Vagina (tissue), 2 donors: Measurements from ENCODE around the gene ATP2B2. TPM values are rescaled to one million over a fixed set of nuclear protein-coding genes. Genes with fewer than 3 reads are reported as not detected.

Experiments used
- DNase-seq, 2 donors: peaks; one replicate each; pipeline ENCODE4 v3.0.0-alpha.2; 2017; ENCODE audit errors: extremely low spot score in 2 of 2
- H3K27ac ChIP-seq: fragments of 200-600 bp; sonication (generic); one replicate; pipeline ENCODE4 v1.5.1; 2019
- H3K27me3 ChIP-seq: fragments of 200-600 bp; sonication (generic); one replicate; pipeline ENCODE4 v1.5.1; 2019
- H3K36me3 ChIP-seq, 2 donors: fragments of 200-600 bp; sonication (generic); one replicate each; pipeline ENCODE4 v1.5.1; 2017 to 2019
- H3K4me1 ChIP-seq: fragments of 200-600 bp; sonication (generic); one replicate; pipeline ENCODE4 v1.5.1; 2019
- H3K4me3 ChIP-seq, 2 donors: fragments of 200-600 bp; sonication (generic); 1 replicate in 1 of 2; 2 replicates in 1 of 2; pipeline ENCODE4 v1.5.1; 2016 to 2019
- H3K9me3 ChIP-seq: fragments of 200-600 bp; sonication (generic); one replicate; pipeline ENCODE4 v1.5.1; 2019
- POLR2A ChIP-seq, 2 donors: fragments of 450-650 bp; IDR thresholded peaks; one replicate each; pipeline ENCODE4 v1.6.1; 2017; ENCODE audit warnings: antibody characterized with exemption in 2 of 2, mild to moderate bottlenecking in 2 of 2, moderate library complexity in 2 of 2
- POLR2AphosphoS5 ChIP-seq, 2 donors: sonication (generic); formaldehyde crosslinking; IDR thresholded peaks; one replicate each; pipeline ENCODE4 v1.9.0; 2017; ENCODE audit warnings: antibody characterized with exemption in 2 of 2, mild to moderate bottlenecking in 2 of 2, low read depth in 1 of 2; ENCODE audit not compliant: insufficient read depth in 1 of 2
- intact Hi-C: fragments of 100-400 bp; cut with DNase I; formaldehyde crosslinking; loops from one replicate; pipeline ENCODE4 v1.15.1; 2023
- total RNA-seq: library from RNA; depleted of rRNA; stranded (reverse); fragments of >200 nt; gene quantifications from one replicate; pipeline ENCODE4 v1.2.3, GENCODE V29; 2016
- TF ChIP-seq, protein P1 (sequence below), 3 experiments: fragments of 450-650 bp in 2 of 3; fragments of 200-600 bp in 1 of 3; sonication (generic) in 1 of 3; IDR thresholded peaks; one replicate each; pipeline ENCODE4 v1.5.1; 2017 to 2019; ENCODE audit warnings: antibody characterized with exemption in 3 of 3, mild to moderate bottlenecking in 2 of 3, moderate library complexity in 2 of 3

The ATP2B2 gene
- total RNA-seq, 1 donor from 2014 or later, result 0.25 TPM

DNA sequence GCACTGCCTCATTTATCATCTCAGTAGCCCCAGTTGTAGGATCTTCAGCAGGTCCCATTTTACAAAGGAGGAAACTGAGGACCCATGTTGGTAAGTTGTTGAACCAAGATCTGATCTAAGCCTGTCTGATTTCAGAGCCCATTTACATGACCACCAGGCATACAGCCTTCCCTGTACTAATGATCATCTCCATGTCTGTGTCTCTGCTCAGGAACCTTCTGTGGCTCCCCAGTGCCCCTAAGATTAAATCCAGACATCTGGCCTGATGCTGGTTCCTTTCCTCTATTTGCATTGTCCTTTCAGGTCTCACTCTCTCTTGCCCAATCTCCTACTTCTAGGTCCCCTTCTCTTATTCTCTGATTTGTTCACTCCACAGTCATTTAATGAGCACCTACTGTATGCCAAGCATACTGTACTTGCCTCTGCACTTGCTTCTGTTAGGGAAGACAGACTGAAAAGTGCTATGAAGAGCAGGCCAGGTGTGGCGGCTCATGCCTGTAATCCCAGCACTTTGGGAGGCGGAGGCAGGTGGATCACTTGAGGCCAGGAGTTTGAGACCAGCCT, 32.4 kb downstream of the ATP2B2 start:
- no peak overlapping the region for H3K4me3 ChIP-seq
- H3K36me3 ChIP-seq, result no peaks in the 10 kb centered on the region
- intact Hi-C loops, result no loop called here
- H3K27me3 ChIP-seq, result no peaks in the 10 kb centered on the region
- H3K4me1 ChIP-seq, result no peaks in the 10 kb centered on the region
- TF ChIP-seq POLR2A (IDR thresholded peaks at IDR 0.05), result no peak
- TF ChIP-seq, protein P1, sequence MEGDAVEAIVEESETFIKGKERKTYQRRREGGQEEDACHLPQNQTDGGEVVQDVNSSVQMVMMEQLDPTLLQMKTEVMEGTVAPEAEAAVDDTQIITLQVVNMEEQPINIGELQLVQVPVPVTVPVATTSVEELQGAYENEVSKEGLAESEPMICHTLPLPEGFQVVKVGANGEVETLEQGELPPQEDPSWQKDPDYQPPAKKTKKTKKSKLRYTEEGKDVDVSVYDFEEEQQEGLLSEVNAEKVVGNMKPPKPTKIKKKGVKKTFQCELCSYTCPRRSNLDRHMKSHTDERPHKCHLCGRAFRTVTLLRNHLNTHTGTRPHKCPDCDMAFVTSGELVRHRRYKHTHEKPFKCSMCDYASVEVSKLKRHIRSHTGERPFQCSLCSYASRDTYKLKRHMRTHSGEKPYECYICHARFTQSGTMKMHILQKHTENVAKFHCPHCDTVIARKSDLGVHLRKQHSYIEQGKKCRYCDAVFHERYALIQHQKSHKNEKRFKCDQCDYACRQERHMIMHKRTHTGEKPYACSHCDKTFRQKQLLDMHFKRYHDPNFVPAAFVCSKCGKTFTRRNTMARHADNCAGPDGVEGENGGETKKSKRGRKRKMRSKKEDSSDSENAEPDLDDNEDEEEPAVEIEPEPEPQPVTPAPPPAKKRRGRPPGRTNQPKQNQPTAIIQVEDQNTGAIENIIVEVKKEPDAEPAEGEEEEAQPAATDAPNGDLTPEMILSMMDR (IDR thresholded peaks at IDR 0.05), result no peak
- TF ChIP-seq POLR2AphosphoS5 (IDR thresholded peaks at IDR 0.05; ENCODE audit: insufficient read depth in 1 of 2, low read depth in 1 of 2), result no peak
- no peak overlapping the region for H3K27ac ChIP-seq
- no peak for DNase-seq
- no peaks in the 10 kb centered on the region for H3K9me3 ChIP-seq

DNA sequence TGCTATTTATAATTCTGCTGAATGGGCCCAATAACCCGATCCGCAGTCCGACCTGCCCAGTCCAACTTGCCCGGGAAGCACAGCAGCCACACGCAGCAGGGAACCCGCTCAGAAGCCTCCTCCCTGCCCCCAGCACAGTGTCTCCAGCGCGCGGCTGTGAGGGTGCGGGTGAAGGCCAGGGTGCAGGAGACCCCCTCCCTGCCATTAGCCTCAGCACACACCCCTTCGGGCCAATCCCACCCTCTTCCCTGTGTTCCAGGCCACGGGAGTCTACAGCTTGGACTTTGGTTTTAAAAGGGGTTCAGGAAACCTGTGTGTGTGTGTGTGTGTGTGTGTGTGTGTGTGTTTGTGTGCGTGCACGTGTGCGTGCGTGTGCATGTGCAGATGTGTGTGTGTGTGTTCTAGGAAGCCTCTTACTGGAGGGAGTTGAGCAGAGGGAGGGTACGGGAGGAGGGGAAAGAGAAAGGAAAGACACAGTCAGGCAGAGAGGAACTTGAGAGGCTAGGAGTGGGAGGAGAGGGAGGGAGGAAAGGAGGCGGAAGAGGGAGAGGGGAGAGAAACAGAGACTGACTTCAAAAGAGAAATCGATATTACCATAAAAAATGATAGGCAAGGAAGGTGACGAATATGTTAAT, 34.2 kb downstream of the ATP2B2 start:
- DNase-seq, result no peak
- Histone ChIP-seq H3K4me3 (no peak overlapping the region), H3K36me3 (no peaks in the 10 kb centered on the region), H3K27me3 (no peaks in the 10 kb centered on the region), H3K4me1 (no peaks in the 10 kb centered on the region), H3K9me3 (no peaks in the 10 kb centered on the region), H3K27ac (no peak overlapping the region)
- TF ChIP-seq, protein P1 (IDR thresholded peaks at IDR 0.05), result no peak
- no peak for TF ChIP-seq POLR2A (IDR thresholded peaks at IDR 0.05)
- TF ChIP-seq POLR2AphosphoS5 (IDR thresholded peaks at IDR 0.05; ENCODE audit: insufficient read depth in 1 of 2, low read depth in 1 of 2), result no peak
- intact Hi-C loops, result no loop called here

DNA sequence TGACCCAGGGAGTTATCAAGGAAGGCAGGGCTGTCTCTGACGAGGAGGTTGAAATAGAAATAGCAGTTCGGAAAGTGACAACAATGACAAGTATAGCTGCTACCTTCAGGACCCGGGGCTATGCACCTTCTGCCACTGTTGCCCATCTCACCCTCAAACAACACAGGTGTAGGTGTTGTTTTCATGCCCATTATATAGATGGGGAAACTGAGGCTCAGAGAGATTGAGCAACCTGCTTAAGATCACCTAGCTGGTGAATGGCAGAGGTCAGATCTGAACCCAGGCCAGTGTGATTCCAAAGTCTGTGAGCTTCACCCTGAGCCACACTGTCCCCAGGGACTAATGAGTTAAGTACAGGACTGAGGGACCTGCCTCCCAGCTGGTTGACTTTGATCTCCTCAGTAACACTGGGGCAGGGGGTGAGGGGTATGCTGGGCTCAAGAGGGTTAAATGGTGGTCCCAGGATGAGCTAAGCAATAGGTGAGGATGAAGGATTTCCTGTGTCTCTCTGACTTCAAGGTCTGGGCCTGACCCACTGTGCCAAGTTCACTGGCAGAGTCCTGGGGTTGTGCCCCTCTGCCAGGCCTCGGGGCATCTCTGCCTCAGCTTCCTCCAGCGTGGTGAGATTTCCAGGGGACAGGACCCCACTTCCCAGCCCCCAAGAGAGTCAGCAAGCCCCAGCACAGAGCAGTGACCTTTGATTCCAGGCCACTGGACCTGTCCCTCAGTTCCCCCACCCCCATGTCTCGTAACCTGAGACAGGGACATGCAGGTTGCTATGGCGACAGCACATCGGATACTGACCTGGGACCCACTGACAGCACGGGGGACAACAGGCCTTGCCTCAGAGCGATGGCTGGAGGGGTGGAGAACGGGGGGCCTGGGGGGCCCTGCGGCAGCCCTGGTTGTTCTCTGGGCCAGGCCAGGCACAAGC, 35.0 kb downstream of the ATP2B2 start:
- H3K4me3 ChIP-seq, result no peak overlapping the region
- no peak overlapping the region for H3K27ac ChIP-seq
- H3K27me3 ChIP-seq, result no peaks in the 10 kb centered on the region
- intact Hi-C loops, result no loop called here
- no peaks in the 10 kb centered on the region for H3K4me1 ChIP-seq
- TF ChIP-seq POLR2AphosphoS5 (IDR thresholded peaks at IDR 0.05; ENCODE audit: insufficient read depth in 1 of 2, low read depth in 1 of 2) (no peak), POLR2A (IDR thresholded peaks at IDR 0.05) (no peak)
- TF ChIP-seq, protein P1 (IDR thresholded peaks at IDR 0.05), result no peak
- H3K36me3 ChIP-seq, result no peaks in the 10 kb centered on the region
- DNase-seq, result no peak
- no peaks in the 10 kb centered on the region for H3K9me3 ChIP-seq

DNA sequence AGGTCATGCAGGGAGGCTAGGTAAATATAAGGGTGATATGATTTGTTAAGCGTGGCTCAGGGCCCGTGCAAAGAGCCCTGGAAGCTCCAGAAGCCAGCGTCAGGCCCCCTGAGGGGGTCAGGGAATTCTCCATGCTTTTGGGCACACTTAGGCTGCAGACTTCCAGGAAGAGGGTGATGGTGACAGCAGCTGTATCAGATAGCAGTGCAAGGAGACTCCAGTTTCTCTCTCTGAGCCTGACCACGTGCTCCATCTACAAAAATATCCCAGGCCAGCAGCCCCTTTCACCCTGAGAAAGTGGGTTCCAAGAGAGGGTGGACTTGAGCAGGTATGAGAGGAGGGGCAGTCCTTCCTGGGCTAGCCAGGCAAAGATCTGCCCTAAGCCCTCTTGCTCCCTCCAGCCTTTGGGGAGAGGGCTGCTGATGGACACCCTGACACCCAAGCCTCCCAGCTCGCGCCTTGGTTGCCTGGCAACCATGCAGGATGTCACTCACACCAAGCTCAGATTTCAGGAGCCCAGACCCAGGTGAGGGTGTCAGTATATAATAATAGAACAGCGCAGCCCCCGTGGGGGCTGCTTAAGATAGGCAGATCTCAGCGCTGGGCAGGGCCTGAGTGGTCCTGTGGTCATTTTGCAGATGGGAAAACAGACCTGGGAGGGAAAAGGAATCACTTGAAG, 35.8 kb downstream of the ATP2B2 start:
- Histone ChIP-seq H3K4me3 (no peak overlapping the region), H3K4me1 (no peaks in the 10 kb centered on the region), H3K27me3 (no peaks in the 10 kb centered on the region), H3K9me3 (no peaks in the 10 kb centered on the region), H3K36me3 (no peaks in the 10 kb centered on the region), H3K27ac (no peak overlapping the region)
- TF ChIP-seq, protein P1 (IDR thresholded peaks at IDR 0.05), result no peak
- TF ChIP-seq POLR2AphosphoS5 (IDR thresholded peaks at IDR 0.05; ENCODE audit: insufficient read depth in 1 of 2, low read depth in 1 of 2) (no peak), POLR2A (IDR thresholded peaks at IDR 0.05) (no peak)
- intact Hi-C loops, result no loop called here
- DNase-seq, result no peak
